ENCODE measurements around the gene TTC21B.

The TTC21B gene

DNA sequence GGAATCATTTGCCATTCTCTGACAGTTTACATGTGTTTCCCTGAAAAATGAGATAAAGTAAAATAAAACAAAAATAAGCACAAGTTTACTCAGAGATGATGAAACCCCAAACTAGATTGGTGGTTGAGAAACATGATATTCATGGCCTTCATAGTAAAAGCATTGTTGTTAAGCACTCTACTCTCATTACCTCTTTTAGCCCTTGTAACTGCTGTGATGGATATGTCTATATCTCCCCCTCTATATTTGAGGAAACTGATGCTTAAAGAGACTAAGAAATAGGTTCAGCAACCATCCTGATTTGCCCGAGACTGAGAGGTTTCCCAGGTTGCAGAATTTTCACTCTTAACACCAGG is 125.7 kb downstream of the TTC21B start:
- no peak for DNase-seq

- no peak for DNase-seq
Observed at GRCh38 chr2:165827016-165827920, 126.3 kb downstream of the TTC21B start.

DNA sequence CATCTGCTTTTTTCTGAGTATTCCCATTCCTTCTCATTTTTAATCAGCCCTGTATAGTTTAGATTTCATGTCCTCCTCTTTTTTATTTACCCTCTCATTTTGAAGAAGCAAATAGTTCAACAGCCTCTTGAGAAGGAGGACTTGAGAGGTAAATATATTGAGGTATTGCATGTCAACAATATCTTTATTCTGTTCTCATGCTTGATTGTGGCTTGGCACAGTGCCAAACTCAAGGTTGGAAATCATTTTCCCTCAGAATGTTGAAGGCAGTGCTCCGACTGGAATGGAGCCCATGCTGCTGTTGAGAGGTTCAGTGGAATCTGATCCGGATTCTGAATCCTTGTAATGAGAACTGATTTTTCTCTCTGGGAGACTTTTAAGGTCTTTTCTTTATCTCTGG is 128.5 kb downstream of the TTC21B start:
- no peak for DNase-seq
